Dermis microvascular lymphatic vessel endothelial cell (primary cell): ENCODE data around the gene ACTL8. TPM values are rescaled to one million over a fixed set of nuclear protein-coding genes. Genes with fewer than 3 reads are reported as not detected.

Source experiments
- DNase-seq, 2 donors: peaks; one replicate each; pipeline versions ENCODE4 v3.0.0 to v3.0.0-alpha.2; 2010; ENCODE audit warnings: low read depth in 2 of 2
- total RNA-seq: library from RNA; depleted of rRNA; stranded (reverse); fragments of >200 nt; gene quantifications from 2 replicates; pipeline ENCODE4 v1.2.1, GENCODE V29; 2014

Gene ACTL8
- total RNA-seq, 1 donor from 2014 or later: not detected

DNA sequence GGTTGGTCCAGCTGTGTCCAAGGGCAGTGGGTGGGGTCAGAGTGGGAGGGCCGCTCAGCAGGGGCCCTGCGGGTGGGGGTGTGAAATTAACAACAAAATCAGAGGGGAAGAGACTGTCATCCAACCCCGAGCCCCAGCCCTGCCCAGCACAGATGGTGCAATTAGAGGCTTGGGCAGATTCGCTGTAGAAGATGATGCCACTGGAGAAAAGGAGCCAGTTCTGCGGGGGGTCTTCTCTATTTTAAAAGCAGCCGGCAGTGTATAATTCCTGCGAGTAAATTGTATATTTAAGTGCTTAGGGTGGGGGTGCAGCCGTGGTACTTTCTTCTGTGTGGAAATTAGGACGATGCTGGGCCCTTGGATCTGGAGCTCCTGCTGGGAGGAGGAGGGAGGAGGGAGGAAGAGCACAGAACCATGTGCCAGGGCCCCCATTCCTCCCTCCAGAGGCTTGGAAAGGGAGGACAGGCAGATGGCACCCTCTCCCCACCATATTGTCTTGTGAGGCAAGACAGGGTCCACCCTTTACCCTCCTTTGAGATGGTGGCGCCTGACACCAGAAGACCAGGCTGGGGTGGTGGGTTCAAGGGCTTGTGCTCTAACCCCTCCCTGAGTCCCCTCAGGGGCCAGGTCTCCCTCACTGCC is 89.2 kb downstream of the ACTL8 start:
- no peak for DNase-seq

DNA sequence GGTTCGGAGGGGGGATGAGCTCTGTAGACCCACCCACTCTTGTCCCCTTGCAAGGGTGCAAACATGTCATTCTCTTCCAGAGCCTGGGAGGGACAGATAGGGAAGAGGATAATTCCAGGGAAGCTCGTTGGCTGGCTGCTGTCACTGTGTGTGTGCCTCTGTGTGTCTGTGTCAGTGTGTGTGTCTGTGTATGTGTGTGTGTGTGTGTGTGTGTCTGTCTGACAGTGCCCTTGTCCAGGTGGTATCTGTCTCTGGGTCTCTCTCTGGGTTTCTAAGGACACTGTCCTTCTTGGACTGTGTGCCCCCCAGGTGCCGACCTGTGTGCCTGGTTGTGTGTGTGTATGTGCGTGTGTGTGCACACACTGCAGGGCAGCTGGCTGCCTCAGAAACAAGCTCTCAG is 90.5 kb downstream of the ACTL8 start:
- no peak for DNase-seq

- DNase-seq: no peak
Measured at GRCh38 chr1:17846341-17846740, 91.2 kb downstream of the ACTL8 start.

GRCh38 chr1:17847111-17847510 is 92.0 kb downstream of the ACTL8 start:
- no peak for DNase-seq

- no peak for DNase-seq
Measured at GRCh38 chr1:17849216-17849615, 94.1 kb downstream of the ACTL8 start.

DNA sequence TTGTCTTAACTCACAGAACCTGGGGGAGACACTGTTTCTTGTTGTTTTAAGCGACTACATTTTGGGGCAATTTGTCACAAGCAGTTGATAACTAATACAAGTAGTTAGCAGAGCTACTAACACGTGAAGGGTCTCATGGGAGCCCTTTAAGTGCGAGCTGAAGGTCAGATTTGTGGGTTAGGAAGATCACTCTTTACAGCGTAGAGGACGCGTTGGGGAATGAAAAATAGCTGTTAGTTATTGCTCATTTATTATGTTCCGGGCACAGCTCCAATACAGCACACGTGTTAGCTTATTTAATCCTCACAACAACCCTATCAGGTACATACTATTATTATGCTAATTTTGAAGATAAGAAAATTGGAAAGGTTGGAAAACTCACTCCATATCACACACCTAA is 95.9 kb downstream of the ACTL8 start:
- DNase-seq: no peak

DNA sequence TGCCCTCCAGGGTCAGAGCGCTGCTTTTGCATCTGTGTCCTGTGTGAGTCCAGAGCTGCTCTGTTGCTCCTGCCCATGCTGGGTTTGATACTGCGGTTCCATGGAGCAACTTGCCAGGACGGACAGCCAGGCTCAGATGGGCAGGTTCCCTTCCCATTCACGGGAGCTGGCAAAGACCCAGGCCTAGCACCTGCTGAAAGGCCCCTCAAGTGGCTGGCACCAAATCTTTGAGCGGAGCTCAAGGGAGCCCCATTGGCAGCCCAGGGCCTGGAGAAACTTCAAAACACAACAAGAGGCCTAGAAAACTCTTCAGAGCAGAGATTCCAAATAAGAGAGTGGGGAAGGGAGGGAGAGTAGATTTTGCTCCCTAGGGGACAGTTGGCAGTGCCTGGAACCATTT is 97.2 kb downstream of the ACTL8 start:
- DNase-seq: no peak

DNA sequence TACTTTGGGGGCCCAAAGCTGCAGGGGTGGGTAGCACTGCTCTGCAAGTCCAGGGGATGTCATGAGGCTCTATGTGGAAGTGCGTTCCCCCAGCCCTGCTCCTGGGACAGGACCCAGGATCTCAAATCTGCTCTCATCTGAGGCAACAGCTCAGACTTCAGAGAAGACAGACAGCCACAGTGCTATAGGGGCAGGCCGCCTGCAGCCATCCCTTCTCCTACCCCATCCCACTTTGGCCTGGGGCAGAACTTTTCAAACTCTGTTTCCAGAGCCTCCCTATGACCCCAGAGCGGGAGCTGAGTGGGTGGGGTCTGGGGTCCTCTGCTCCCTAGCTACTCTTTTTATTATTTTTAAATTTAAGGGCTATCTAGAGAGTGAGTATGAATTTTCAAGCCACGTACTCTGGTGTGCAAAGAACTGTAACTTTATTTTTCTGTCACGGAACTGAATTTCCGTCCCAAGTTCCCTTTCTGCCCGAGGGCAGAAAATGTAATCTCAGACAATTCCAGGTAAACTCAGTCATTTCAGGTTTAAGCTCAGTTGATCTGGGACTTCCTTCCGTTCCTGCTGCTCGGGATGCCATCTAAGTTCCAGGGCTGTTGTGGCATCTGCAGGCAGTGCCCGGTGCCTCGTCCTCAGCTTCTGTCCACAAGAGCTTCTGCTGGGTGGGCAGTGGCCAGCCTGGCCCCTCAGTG is 98.3 kb downstream of the ACTL8 start:
- DNase-seq: no peak

DNA sequence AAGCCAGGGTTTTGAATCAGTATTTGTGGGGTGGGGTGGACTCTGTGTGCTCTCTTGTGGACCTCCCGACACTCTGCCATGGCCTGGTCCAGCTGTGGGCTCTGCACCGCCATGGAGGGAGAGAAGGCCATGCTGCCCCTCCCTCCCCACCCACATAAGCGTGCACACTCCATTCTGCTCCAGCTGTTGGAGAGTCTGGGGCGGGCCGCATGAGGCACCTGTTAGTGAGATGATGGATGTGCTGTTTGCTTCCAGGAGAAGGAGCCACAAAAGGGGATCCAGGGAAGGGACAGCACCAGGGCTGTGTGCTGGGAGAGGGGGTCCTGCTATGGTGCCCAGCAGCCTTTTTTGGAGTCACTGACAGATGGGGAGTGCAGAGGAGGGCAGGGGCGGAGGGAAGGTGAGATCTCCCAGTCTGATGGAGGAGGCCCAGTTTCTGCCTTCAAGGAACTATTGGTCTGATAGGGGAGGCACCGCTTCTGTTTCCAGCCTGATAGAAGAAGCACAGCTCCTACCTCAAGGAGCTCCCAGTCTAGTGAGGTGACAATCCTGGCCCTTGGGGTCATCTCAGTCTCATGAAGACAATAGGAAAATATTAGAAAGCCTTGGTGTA is 101.5 kb downstream of the ACTL8 start:
- DNase-seq: no peak

DNA sequence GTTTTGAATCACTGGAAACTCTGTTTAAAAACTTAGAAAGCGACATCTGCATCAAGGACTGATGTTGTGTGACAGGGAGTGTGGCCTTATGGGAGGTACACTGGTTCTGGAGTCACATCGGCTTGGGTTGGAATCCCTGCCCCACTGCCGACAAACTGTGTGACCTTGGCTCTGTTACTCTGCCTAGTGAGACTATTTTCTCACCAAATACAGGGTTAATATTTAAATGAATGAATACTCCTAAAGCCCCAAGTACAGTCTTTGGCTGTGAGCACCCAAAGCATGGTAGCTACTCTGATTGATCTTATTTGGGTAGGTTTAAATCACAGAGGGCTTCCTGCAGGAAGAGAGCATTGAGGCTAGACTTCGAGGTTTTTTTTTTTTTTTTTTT is 102.0 kb downstream of the ACTL8 start:
- no peak for DNase-seq

GRCh38 chr1:17857996-17858395 is 102.9 kb downstream of the ACTL8 start:
- DNase-seq: no peak

GRCh38 chr1:17860812-17861211 is 105.7 kb downstream of the ACTL8 start:
- DNase-seq: no peak

GRCh38 chr1:17861685-17862084 is 106.6 kb downstream of the ACTL8 start:
- no peak for DNase-seq

- no peak for DNase-seq
Measured at GRCh38 chr1:17862121-17862520, 107.0 kb downstream of the ACTL8 start.

DNA sequence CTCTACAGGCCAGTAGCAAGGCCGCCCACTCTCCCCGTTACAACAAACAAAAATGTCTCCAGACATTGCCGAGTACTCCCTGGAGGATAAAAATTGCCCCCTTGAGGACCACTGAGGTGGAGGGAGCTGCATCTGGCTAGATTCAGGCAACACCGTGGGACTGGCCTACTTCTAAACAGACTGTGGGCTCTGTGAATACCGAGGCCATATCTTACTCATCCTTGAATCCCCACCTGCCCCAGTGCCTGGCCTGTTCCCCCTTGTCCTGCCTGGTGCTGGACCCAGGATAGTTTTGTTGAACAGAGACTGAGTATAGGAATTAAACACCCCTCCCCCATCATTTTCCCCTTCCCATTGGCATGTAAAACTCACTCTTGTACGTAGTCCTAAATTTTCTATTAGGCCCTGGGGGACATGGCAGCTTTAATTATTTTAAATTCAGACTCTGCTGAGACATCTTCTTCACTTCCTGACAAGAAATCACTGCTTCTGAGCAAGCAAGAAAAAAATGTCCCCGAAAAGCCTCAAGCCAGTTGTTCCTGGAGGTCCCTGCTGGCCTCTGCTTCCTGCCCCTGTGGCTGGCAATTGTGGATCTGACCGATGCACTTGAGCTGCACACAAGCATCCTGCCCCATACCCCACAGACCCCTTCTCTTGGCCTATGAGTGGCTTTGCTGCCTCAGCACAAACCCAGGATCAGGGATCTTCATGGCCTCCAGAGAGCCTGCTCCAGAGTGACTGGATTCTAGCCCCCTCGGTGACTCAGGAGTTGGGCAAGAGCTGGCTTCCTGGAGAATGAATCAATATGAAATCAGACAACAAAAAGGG is 111.0 kb downstream of the ACTL8 start:
- no peak for DNase-seq

- no peak for DNase-seq
Measured at GRCh38 chr1:17866740-17867029, 111.6 kb downstream of the ACTL8 start.

- DNase-seq: no peak
Measured at GRCh38 chr1:17867470-17867869, 112.3 kb downstream of the ACTL8 start.

DNA sequence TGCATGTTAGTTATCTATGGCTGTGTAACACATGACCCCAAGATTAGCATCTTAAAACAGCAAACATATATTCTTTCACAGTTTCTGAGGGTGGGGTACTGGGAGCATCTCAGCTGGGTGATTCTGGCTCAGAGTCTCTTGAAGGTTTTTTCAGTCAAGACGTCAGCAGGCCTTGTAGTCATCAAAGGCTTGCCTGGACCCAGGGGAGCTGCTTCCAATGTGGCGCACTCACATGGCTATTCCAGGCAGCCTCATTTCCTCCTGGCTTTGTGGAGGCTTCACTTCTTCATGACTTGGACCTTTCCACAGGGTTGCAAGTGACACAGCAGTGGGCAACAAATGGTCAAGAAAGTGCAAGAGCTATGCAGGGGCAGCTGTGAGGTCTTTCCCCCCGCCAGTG is 114.7 kb downstream of the ACTL8 start:
- no peak for DNase-seq

- no peak for DNase-seq
Measured at GRCh38 chr1:17870679-17871078, 115.5 kb downstream of the ACTL8 start.

DNA sequence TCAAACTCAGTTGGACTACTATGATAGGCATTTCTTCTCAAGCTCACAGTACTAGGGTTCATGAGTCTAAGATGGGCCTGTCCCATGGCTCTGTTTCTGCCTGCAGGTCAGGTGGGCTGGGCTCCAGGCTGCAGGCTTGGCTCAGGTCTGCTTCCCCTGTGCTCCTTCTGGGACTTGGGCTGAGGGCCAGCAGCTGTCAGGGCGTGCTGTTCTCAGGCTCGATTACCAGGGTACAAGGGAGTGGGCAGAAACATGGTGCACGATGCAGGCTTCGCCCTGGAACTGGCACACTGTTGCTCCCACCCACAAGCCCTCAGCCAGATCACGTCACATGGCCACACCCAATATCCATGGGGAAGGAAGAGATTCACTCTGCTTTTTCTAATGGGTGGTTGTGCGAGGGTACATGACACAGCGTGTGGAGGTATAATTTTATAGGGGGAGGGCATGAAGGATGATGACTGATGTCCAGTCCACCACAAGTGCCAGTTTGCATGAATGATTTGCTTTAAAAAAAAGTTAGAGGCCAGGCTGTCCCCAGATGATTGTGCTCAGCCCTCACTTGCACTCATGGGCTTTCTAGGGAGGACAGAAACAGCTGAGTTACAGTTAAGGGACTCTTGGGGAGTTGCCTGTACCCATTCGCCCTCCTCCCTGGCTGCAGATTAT is 118.0 kb downstream of the ACTL8 start:
- DNase-seq: no peak

- no peak for DNase-seq
Measured at GRCh38 chr1:17874231-17874630, 119.1 kb downstream of the ACTL8 start.

GRCh38 chr1:17874710-17875109 is 119.6 kb downstream of the ACTL8 start:
- no peak for DNase-seq
